Activated CD8-positive, alpha-beta memory T cell treated with anti-CD3 and anti-CD28 coated beads for 48 hours (primary cell): ENCODE results near the gene SREBF1.

Experiments
- DNase-seq, 3 experiments: peaks; one replicate each; pipeline ENCODE4 v3.0.0-alpha.2; 2020; ENCODE audit warnings: low read depth in 2 of 3, low spot score in 2 of 3

SREBF1 gene

GRCh38 chr17:17826342-17826713 lies 10.5 kb downstream of the SREBF1 start:
- DNase-seq = no peak

GRCh38 chr17:17824783-17825614 lies 11.8 kb downstream of the SREBF1 start:
- DNase-seq = no peak

- DNase-seq = no peak
Observed at GRCh38 chr17:17824119-17824782, 12.5 kb downstream of the SREBF1 start.

- peak in 2 of 3 experiments; percentile 45 to 63 for DNase-seq
Observed at GRCh38 chr17:17823433-17824118, 13.2 kb downstream of the SREBF1 start.

GRCh38 chr17:17822616-17823015 lies 14.2 kb downstream of the SREBF1 start:
- no peak for DNase-seq

GRCh38 chr17:17822189-17822588 lies 14.6 kb downstream of the SREBF1 start:
- no peak for DNase-seq

- DNase-seq = no peak
Observed at GRCh38 chr17:17820463-17821158, 16.2 kb downstream of the SREBF1 start.

GRCh38 chr17:17820046-17820445 lies 16.7 kb downstream of the SREBF1 start:
- no peak for DNase-seq

GRCh38 chr17:17819561-17819995 lies 17.2 kb downstream of the SREBF1 start:
- peak in 2 of 3 experiments; percentile 59 to 69 for DNase-seq

GRCh38 chr17:17819111-17819510 lies 17.7 kb downstream of the SREBF1 start:
- no peak for DNase-seq

- DNase-seq = no peak
Observed at GRCh38 chr17:17818088-17818526, 18.7 kb downstream of the SREBF1 start.

- no peak for DNase-seq
Observed at GRCh38 chr17:17817552-17817947, 19.2 kb downstream of the SREBF1 start.

- no peak for DNase-seq
Observed at GRCh38 chr17:17816831-17817551, 19.8 kb downstream of the SREBF1 start.

GRCh38 chr17:17816240-17816814 lies 20.5 kb downstream of the SREBF1 start:
- no peak for DNase-seq

- no peak for DNase-seq
Observed at GRCh38 chr17:17815436-17816200, 21.2 kb downstream of the SREBF1 start.

- no peak for DNase-seq
Observed at GRCh38 chr17:17815062-17815406, 21.8 kb downstream of the SREBF1 start.

GRCh38 chr17:17814162-17815061 lies 22.4 kb downstream of the SREBF1 start:
- DNase-seq = no peak

- no peak for DNase-seq
Observed at GRCh38 chr17:17813725-17814095, 23.1 kb downstream of the SREBF1 start.
